Upper lobe of right lung (tissue), 1 donor: Measurements from ENCODE around the gene BCL11A. TPM values are rescaled to one million over a fixed set of nuclear protein-coding genes. Genes with fewer than 3 reads are reported as not detected.

ENCODE experiments used
- ATAC-seq: fragments of 200-7000 bp; cut with Tn5 transposase; one replicate; pipeline ENCODE4 v1.9.1; 2020; ENCODE audit warnings: mild to moderate bottlenecking, moderate library complexity
- DNase-seq: peaks from one replicate; pipeline ENCODE4 v3.0.0-alpha.2; 2020
- H3K27ac ChIP-seq: fragments of 200-600 bp; one replicate; pipeline ENCODE4 v1.8.0; 2022
- H3K27me3 ChIP-seq: fragments of 200-600 bp; one replicate; pipeline ENCODE4 v1.8.0; 2022; ENCODE audit warnings: mild to moderate bottlenecking
- H3K36me3 ChIP-seq: fragments of 200-600 bp; one replicate; pipeline ENCODE4 v1.8.0; 2022
- H3K4me1 ChIP-seq: fragments of 200-600 bp; one replicate; pipeline ENCODE4 v1.8.0; 2022
- H3K4me3 ChIP-seq: fragments of 200-600 bp; one replicate; pipeline ENCODE4 v1.8.0; 2022; ENCODE audit warnings: mild to moderate bottlenecking
- H3K9me3 ChIP-seq: fragments of 200-600 bp; one replicate; pipeline ENCODE4 v1.8.0; 2022
- CTCF ChIP-seq: fragments of 200-600 bp; IDR thresholded peaks from one replicate; pipeline ENCODE4 v1.8.0; 2022; ENCODE audit warnings: antibody characterized with exemption
- intact Hi-C: fragments of 100-400 bp; cut with DNase I; formaldehyde crosslinking; loops from one replicate; pipeline ENCODE4 v1.11.0; 2022
- total RNA-seq: library from RNA; stranded (reverse); fragmentation: NEBNext Ultra II Directional; extraction: Animal tissue kit (Norgen Biotek cat#: 25700); gene quantifications from one replicate; pipeline ENCODE4 v1.2.1, GENCODE V29; 2021
- donor health status: DM: no; HTN: yes; CAD: no; lungs with severe emphysema.

Gene BCL11A
- total RNA-seq, 1 donor from 2014 or later: 10.3 TPM

DNA sequence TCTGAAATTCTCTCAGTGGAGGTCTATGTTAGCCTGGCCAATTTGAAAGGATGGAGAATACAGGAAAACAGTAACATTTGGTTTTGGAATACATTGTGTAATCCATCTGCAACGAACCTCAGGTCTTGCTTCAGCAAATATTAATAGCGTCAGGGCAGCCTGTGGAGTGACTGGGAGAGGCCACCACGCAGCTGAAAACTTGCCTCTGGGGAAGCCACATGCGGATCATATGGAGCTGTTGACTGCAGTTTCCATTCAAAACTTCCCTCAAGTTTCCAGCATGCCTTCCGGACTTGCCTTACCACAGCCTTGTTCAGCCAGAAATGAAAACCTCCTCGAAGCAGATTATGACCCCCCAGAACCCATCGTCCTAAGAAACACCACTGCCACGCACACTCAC is 25.7 kb downstream of the BCL11A start:
- TF ChIP-seq CTCF: no peak
- Histone ChIP-seq H3K36me3 (no peaks in the 10 kb centered on the region), H3K9me3 (no peaks in the 10 kb centered on the region), H3K27ac (no peak overlapping the region), H3K27me3 (peaks cover 7% of the 10 kb centered on the region), H3K4me1 (peaks cover 21% of the 10 kb centered on the region), H3K4me3 (no peak overlapping the region)
- ATAC-seq: peak; percentile 64
- intact Hi-C loops: no loop called here
- no peak for DNase-seq

DNA sequence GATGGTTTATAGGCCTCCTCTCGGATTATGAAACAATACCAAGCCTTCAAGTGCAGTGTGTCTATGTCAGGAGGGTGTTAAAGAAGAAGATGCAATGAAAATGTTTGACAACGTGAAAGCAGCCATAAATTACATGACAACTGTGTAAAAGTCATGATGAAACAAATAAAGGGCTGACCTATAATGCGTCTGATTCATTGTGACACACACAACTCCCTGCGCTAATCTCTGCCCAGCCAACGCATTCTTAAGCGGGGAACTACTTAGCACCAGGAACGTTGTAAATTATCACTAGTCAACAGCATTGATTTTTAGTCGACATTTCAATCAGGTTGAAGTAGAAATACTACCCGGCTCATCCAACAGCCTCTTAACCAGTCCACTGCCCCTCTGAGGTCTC is 26.8 kb downstream of the BCL11A start:
- no peaks in the 10 kb centered on the region for H3K36me3 ChIP-seq
- H3K4me3 ChIP-seq: no peak overlapping the region
- peaks cover 21% of the 10 kb centered on the region for H3K4me1 ChIP-seq
- no peak for DNase-seq
- H3K27me3 ChIP-seq: peaks cover 7% of the 10 kb centered on the region
- no peak for ATAC-seq
- H3K9me3 ChIP-seq: no peaks in the 10 kb centered on the region
- intact Hi-C loops: no loop called here
- H3K27ac ChIP-seq: no peak overlapping the region
- no peak for TF ChIP-seq CTCF

DNA sequence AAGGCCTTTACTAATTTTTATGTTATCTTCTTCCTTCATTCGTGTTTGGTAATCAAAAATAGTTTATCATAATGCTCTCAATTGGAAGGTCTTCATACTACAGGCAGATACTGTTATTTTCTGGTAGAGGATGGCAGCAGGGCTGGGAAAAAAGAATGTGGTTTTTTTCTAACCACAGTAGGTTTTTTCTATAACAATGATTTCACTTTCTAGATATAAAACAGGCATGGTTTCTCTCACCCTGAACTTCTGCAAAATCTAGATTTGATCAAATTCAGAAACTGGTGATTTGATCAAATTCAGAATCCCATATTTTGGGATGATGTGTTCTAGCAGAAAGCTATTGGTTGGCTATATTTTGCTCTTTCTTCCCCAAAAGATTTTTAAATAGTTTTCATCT is 27.6 kb downstream of the BCL11A start:
- no peaks in the 10 kb centered on the region for H3K9me3 ChIP-seq
- peaks cover 7% of the 10 kb centered on the region for H3K27me3 ChIP-seq
- no peak overlapping the region for H3K27ac ChIP-seq
- ATAC-seq (no peak), DNase-seq (no peak)
- H3K4me1 ChIP-seq: peaks cover 16% of the 10 kb centered on the region
- TF ChIP-seq CTCF: no peak
- intact Hi-C loops: no loop called here
- H3K4me3 ChIP-seq: no peak overlapping the region
- no peaks in the 10 kb centered on the region for H3K36me3 ChIP-seq

- ATAC-seq: no peak
- Histone ChIP-seq H3K4me3 (no peak overlapping the region), H3K4me1 (peaks cover 12% of the 10 kb centered on the region), H3K27ac (no peak overlapping the region), H3K36me3 (no peaks in the 10 kb centered on the region), H3K27me3 (peaks cover 7% of the 10 kb centered on the region), H3K9me3 (no peaks in the 10 kb centered on the region)
- TF ChIP-seq CTCF: no peak
- intact Hi-C loops: no loop called here
- no peak for DNase-seq
Measured at GRCh38 chr2:60524874-60525273, 28.6 kb downstream of the BCL11A start.

DNA sequence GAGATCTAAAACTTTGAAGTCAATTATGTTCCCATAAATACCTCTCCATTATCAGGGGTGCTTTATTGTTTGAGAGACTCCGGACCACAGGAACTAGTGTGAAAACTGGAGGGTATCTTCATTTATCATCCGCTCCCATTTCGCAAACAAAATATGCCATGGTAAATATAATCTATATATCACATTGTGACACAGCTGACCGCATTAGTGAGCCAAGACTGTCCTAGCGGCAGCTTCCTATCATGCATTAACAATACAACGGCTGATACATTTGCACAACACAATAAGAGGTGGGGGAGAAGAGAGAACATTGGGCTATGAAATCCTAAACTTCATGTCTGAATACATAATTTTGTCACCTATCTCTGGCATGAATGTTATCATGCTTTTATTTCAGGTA is 29.5 kb downstream of the BCL11A start:
- Histone ChIP-seq H3K9me3 (no peaks in the 10 kb centered on the region), H3K27me3 (peaks cover 6% of the 10 kb centered on the region), H3K4me3 (no peak overlapping the region), H3K36me3 (no peaks in the 10 kb centered on the region), H3K4me1 (peaks cover 7% of the 10 kb centered on the region), H3K27ac (no peak overlapping the region)
- no peak for TF ChIP-seq CTCF
- DNase-seq (no peak), ATAC-seq (no peak)
- intact Hi-C loops: no loop called here

GRCh38 chr2:60522462-60522861 is 31.0 kb downstream of the BCL11A start:
- intact Hi-C loops: no loop called here
- DNase-seq (no peak), ATAC-seq (no peak)
- Histone ChIP-seq H3K4me1 (no peaks in the 10 kb centered on the region), H3K27me3 (no peaks in the 10 kb centered on the region), H3K36me3 (no peaks in the 10 kb centered on the region), H3K4me3 (no peak overlapping the region), H3K9me3 (no peaks in the 10 kb centered on the region), H3K27ac (no peak overlapping the region)
- TF ChIP-seq CTCF: no peak
